Measurements from ENCODE around the gene KLHDC3. TPM values are rescaled to one million over a fixed set of nuclear protein-coding genes. Genes with fewer than 3 reads are reported as not detected.
A peak's percentile ranks its signal among the peaks of the same experiment; 100 is the strongest.

The KLHDC3 gene
- total RNA-seq, 1 donor from 2014 or later: 52.1 TPM

GRCh38 chr6:43009124-43009523 is 4.9 kb upstream of the KLHDC3 start:
- H3K27ac ChIP-seq: no peak overlapping the region
- intact Hi-C loops (cut with DNase I): no loop called here
- no peaks in the 10 kb centered on the region for H3K9me3 ChIP-seq
- peaks cover 0 to 55% of the 10 kb centered on the region in 2 donors for H3K36me3 ChIP-seq
- peaks cover 14% of the 10 kb centered on the region for H3K4me1 ChIP-seq
- H3K4me3 ChIP-seq: no peak overlapping the region
- no peak for TF ChIP-seq POLR2AphosphoS5 (IDR thresholded peaks at IDR 0.05; ENCODE audit: insufficient read depth in 1 of 2, low read depth in 1 of 2)
- no peak for TF ChIP-seq CTCF (IDR thresholded peaks at IDR 0.05)
- TF ChIP-seq POLR2A (IDR thresholded peaks at IDR 0.05): no peak
- no peaks in the 10 kb centered on the region for H3K27me3 ChIP-seq
- no peak for DNase-seq (ENCODE audit: extremely low spot score in 2 of 2)

- no peak overlapping the region for H3K4me3 ChIP-seq
- no peaks in the 10 kb centered on the region for H3K27me3 ChIP-seq
- no peak for DNase-seq (ENCODE audit: extremely low spot score in 2 of 2)
- intact Hi-C loops (cut with DNase I): loop anchor here (10.0 kb wide), 1 partner anchor 106 kb away; no protein-coding TSS in a partner anchor
- peaks cover 33% of the 10 kb centered on the region for H3K4me1 ChIP-seq
- no peak overlapping the region for H3K27ac ChIP-seq
- TF ChIP-seq CTCF (IDR thresholded peaks at IDR 0.05): no peak
- no peak for TF ChIP-seq POLR2A (IDR thresholded peaks at IDR 0.05)
- TF ChIP-seq POLR2AphosphoS5 (IDR thresholded peaks at IDR 0.05; ENCODE audit: insufficient read depth in 1 of 2, low read depth in 1 of 2): no peak
- no peaks in the 10 kb centered on the region for H3K9me3 ChIP-seq
- H3K36me3 ChIP-seq: peaks cover 0 to 55% of the 10 kb centered on the region in 2 donors
These were observed 2.8 kb upstream of the KLHDC3 start for GRCh38 chr6:43011207-43011606.

- H3K4me1 ChIP-seq: peaks cover 44% of the 10 kb centered on the region
- H3K27me3 ChIP-seq: no peaks in the 10 kb centered on the region
- H3K27ac ChIP-seq: no peak overlapping the region
- H3K9me3 ChIP-seq: no peaks in the 10 kb centered on the region
- peak overlapping the region in 1 of 2 donors; percentile 85 for H3K4me3 ChIP-seq
- intact Hi-C loops (cut with DNase I): loop anchor here (10.0 kb wide), 1 partner anchor 108 kb away; no protein-coding TSS in a partner anchor
- TF ChIP-seq POLR2A (IDR thresholded peaks at IDR 0.05): no peak
- no peak for TF ChIP-seq CTCF (IDR thresholded peaks at IDR 0.05)
- no peak for TF ChIP-seq POLR2AphosphoS5 (IDR thresholded peaks at IDR 0.05; ENCODE audit: insufficient read depth in 1 of 2, low read depth in 1 of 2)
- no peak for DNase-seq (ENCODE audit: extremely low spot score in 2 of 2)
- peaks cover 0 to 47% of the 10 kb centered on the region in 2 donors for H3K36me3 ChIP-seq
These were observed 1.7 kb upstream of the KLHDC3 start for GRCh38 chr6:43012364-43012763.

GRCh38 chr6:43013097-43013842 is 779 bp upstream of the KLHDC3 start:
- peak in 1 of 2 donors; percentile 93 for DNase-seq (ENCODE audit: extremely low spot score in 2 of 2)
- TF ChIP-seq POLR2AphosphoS5 (IDR thresholded peaks at IDR 0.05; ENCODE audit: insufficient read depth in 1 of 2, low read depth in 1 of 2) (no peak), POLR2A (IDR thresholded peaks at IDR 0.05) (no peak), CTCF (IDR thresholded peaks at IDR 0.05) (no peak)
- no peaks in the 10 kb centered on the region for H3K27me3 ChIP-seq
- peaks cover 0 to 43% of the 10 kb centered on the region in 2 donors for H3K36me3 ChIP-seq
- peak overlapping the region; percentile 78 for H3K27ac ChIP-seq
- H3K4me1 ChIP-seq: peaks cover 52% of the 10 kb centered on the region
- H3K4me3 ChIP-seq: peak overlapping the region; percentile 85 to 88
- intact Hi-C loops (cut with DNase I): loop anchor here (10.0 kb wide), 1 partner anchor 108 kb away; no protein-coding TSS in a partner anchor
- H3K9me3 ChIP-seq: no peaks in the 10 kb centered on the region

- peak overlapping the region; percentile 85 to 88 for H3K4me3 ChIP-seq
- H3K4me1 ChIP-seq: peaks cover 52% of the 10 kb centered on the region
- intact Hi-C loops (cut with DNase I): loop anchor here (10.0 kb wide), 1 partner anchor 110 kb away; no protein-coding TSS in a partner anchor
- peak overlapping the region; percentile 87 for H3K27ac ChIP-seq
- DNase-seq (ENCODE audit: extremely low spot score in 2 of 2): no peak
- no peaks in the 10 kb centered on the region for H3K9me3 ChIP-seq
- H3K27me3 ChIP-seq: no peaks in the 10 kb centered on the region
- TF ChIP-seq POLR2AphosphoS5 (IDR thresholded peaks at IDR 0.05; ENCODE audit: insufficient read depth in 1 of 2, low read depth in 1 of 2) (no peak), CTCF (IDR thresholded peaks at IDR 0.05) (no peak), POLR2A (IDR thresholded peaks at IDR 0.05) (no peak)
- peaks cover 0 to 41% of the 10 kb centered on the region in 2 donors for H3K36me3 ChIP-seq
These were observed 423 bp downstream of the KLHDC3 start for GRCh38 chr6:43014434-43014909.

All from vagina (tissue), 2 donors.